GM19467 (cell line): Measurements from ENCODE around the gene NPY1R.

Experiments
- ATAC-seq: cut with Tn5 transposase; IDR thresholded peaks from one replicate; pipeline ENCODE4 v1.9.1; 2021; ENCODE audit warnings: mild to moderate bottlenecking, moderate library complexity; ENCODE audit not compliant: unreplicated experiment

NPY1R gene

DNA sequence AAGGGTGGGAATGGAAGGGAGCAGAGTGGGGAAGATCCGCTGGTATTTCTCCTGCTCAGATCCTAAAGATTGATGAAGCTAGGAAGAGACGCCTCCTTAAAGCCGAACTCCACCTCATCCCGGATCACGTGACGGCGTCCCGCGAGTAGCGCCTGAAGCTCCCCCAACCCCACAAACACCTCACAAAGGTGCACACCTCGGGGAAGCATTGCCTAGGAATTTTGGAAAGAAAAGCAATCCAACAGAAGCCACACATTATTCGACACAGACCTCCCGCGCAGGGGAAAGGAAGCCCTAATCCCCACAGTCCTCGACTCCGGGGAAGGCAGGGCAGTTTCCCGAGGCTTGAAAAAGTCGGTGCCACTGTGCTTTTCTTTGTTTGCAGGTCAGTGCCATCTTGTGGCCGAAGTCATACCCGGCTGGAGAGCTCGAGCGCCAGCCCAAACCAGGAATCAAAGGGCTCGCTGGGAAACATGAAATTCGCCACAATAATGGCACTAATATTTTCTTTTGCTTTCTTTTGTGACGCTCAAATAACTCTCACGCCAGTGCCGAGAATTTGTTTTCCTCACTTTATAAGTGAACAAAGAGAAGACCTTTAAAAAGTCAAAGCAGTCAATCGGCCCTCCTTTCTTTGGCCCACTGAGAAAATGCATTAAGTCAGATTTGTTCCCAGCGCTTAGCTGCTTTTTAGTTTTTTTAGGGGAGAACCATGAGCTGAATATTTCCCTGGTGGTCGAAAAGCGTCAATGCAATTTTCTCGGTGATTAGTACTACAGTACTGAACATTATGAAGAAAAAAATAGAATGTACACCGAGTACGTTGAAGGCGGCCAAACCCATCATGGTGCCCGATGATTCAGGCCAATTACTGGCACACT, at the start of gene NPY1R:
TSS of gene NPY1R (minus strand) at position 71 of the 881 bp plus-strand sequence. CDS start 6,042 bp downstream, outside the sequence.
- ATAC-seq = peak; percentile 84

DNA sequence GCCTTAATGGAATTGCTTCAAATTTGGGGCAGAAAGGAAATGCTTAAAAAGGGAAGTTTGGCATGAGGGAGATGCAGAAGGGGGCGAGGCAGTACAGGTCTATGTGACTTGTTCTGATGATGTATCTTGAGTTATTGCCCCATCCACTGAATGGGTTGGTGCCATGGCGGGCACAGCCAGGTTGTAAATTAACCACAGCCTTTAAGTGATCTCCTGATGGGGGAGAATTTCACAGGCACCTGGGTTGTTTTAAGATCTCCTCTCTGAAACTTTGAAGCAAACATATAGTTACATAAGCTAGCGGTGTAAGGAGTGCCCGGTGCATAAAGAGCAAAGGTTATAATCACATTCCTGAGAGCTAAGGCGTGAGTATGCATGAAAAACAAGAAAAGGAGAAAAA, 48.3 kb upstream of the NPY1R start:
- ATAC-seq = no peak

DNA sequence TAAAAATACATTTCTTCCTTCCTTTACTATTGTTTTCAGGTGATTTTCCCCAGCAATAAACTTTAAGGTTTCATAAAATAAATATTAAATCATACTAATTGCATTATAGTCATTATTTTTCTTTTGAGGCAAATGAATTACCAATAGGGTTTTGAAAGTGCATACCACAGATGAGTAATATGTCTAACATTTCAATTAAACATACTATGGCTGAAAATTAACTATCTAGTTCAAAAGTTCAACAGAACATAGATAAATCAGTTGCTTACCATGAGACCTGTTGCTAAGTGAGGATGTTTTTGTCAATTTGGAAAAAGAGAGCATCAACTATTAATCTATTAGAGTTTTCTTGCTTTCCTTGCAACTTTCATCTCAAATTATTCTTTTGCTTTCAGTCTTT, 46.3 kb upstream of the NPY1R start:
- no peak for ATAC-seq

DNA sequence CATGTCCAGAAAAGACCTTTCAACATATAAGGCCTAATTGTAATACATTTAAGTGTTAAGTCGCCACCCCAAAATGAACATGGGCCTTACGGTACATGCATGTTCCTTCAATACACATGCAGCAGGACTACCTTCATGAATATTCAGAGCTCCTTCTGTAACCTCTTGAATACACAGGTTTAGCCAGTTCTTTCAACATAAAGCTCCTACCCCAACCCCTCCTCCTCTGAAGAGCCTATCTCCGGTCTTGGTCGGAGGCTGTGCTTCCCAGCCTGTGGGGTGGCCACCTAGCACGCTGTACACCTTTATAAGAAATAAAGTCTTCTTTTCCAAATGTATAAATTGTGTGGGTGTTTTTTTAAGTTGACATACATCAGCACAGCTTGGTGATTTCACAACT, 39.6 kb upstream of the NPY1R start:
- ATAC-seq = no peak

DNA sequence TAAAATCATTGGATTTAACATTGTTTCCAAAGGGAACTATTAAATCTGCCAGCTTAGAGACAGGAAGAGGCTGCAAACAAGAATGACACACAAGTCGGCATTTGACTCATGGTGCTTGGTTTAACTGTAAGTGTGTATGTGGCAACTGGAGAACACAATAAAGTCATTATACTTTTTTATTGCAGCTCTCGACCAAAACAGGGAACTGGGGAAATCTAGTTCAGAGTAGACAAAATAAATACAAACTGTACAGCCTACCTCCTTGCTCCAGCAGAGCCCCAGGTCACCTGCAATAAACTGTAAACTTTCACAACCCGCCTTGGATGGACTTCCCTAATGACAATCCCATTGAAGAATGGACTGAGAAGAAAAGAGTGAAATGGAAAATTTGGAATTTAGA, 35.3 kb upstream of the NPY1R start:
- no peak for ATAC-seq

DNA sequence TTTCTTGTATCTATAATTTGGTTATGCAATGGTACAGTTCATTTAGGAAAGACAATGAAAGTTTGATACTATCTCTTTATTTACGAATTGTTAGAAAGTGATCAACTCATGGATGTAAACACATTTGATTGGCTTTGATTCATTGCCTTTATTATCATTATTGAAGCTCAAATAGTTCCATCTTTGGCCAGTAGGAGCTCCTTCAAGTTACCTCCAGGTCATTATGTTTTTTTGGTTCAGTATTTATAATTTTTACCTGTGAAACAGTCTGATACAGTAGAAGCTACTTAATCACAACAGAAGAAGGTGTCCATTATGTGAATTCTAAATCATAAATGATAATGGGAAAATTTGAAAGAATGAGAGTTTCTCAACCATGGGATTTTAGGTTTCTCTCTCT, 23.7 kb upstream of the NPY1R start:
- no peak for ATAC-seq

DNA sequence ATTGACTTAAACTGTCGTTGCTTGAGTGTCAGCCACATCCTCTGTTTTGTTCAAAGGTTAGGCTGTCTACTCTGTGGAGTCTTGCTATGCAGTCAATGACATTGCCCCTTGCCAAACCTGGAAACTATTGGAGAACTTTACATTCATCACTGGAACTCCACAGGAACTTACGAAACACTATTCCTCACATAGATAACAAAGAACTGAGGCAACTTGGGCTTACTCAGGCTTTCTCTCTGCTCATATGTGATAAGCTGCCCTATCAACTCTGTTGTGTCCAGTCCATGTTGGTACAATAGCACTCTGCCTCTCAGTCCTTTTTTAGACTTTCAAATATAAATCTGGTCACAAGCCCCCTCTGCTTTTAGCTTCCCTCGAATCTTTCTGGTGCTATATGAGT, 20.7 kb upstream of the NPY1R start:
- ATAC-seq = no peak

DNA sequence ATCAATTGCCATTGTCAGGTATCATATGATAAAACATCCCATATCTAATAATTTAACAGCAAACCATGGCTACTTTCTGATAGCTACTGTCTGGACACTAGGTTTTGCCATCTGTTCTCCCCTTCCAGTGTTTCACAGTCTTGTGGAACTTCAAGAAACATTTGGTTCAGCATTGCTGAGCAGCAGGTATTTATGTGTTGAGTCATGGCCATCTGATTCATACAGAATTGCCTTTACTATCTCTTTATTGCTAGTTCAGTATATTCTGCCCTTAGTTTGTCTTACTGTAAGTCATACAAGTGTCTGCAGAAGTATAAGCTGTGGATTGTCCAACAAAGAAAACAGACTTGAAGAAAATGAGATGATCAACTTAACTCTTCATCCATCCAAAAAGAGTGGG, 18.3 kb upstream of the NPY1R start:
- ATAC-seq = no peak

DNA sequence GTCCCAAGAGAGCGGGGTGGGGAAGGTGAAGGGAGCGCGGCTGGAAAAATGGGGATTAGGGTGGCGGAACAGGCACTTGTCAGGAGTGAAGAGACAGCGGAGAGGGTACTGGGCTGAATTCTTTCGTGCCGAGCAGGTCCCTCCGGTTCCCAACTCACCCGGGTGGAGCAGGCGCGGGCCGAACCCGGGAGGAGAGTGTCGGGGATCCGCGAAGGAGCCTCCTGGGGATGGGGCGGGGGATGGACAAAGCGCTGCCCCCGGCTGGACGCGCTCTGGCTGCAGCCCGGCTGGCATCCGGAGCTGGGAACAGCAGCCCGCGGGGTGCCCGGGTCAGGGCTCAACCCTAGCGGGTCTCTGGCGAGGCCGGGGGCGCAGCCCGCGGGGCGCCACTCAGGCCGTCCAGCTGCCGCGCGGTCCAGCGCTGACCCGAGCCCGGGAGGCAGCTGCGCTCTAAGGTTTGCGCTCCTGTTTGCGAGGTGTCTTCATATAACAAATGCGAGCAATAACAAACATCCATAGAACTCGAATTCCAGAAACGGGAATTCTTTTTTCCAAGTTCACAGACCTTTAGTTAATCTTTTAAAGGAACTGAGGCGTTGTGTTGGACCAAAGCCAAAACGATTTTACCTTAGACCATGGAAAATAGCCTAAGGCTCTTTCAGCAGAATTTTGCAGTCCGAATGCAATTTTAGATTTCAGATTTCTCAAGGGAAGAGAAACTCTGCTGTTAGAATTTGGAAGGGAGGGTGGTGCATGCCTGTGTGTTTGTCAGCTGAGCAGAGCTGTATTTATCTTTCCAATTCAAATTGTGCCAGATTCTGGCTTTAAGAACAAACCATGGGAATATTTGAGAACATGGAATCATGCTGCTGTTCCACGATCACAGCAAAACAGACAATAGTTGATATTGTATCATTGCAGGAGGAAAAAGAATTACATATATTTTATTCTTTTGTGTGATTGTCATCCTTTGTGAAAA, 12.0 kb upstream of the NPY1R start:
- no peak for ATAC-seq

DNA sequence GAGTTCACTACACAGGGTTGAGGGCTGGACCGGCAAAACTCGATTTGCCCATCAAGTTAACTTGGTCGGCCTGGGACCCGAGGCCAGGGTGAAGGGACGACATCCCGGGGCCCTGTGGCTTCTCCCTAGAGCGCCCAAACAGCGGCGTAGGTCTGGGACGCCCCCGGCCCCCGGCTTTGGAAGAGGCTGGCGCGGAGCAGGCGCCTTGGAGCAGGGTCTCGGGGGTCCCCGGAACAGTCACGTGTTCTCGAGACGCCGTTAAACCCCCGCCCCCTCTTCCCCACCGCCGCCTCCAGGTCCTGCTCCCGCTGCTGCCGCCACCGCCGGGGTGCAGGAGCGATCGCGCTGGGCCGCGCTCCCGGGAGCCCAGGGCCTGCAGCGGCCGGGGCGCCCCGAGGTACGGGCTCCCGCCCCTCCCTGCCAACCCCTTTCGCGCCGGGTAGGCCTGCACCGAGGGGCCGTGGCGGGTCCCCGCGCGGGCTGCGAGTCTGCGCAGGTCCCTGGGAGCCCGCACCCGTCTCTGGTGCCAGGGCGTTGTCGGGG, 11.3 kb upstream of the NPY1R start, which contains the start of gene NPY5R:
TSS of gene NPY5R (plus strand) at position 289 of the 543 bp plus-strand sequence. CDS start 6,382 bp downstream, outside the sequence.
- no peak for ATAC-seq

DNA sequence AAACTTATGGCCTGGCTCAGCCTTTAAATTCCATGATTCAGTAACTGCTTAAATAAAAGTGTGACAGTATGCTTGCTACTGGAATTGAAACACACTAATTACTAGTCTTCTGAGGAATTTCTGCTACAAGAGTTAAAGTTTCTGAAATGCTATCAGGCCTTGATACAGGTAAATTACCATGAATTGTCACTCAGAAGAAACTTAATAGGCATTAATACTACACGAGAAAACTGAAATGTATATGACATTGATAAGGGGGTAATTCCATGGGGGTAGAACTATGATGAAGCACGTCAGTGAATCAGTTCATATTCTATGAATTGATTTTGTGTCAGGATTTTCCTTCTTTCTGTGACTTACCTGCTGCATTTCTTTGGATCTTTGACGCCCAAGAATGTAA, 3.0 kb upstream of the NPY1R start:
- ATAC-seq = no peak

DNA sequence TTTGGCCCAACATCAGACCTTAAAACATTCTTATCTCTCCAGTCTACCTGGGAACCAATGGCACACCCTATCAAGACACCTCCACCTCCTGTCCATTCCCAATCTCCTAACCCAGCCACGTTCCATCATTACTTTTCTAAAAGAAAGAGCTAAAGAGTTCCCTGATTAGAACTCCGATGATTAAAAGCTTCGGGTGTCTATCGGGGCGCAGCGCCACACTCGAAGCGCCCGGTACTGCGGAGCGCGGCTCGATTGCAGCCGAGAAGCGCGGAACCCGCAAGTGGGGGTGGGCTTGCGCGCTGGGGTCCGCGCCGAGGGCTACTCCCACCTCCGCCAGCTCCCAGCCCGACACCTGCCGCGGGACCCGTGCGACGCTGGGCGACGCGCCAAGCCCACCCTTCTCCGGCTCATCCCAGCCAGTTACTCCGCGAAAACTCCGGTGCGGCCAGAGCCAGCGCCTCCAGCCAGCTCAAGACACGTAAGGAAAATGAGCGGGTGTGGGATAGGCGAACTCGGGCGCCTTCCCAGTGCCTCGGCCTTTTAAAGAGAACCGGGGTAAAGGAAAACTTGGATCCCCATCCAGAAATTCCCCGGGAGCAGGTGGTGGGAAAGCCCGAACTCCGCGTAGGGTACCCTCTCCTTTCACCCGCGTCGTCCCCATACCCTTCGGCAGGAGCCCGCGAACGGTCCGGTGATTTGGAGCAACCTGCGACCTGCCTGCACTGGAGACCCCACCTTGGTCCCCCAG, 593 bp downstream of the NPY1R start:
- ATAC-seq = no peak

DNA sequence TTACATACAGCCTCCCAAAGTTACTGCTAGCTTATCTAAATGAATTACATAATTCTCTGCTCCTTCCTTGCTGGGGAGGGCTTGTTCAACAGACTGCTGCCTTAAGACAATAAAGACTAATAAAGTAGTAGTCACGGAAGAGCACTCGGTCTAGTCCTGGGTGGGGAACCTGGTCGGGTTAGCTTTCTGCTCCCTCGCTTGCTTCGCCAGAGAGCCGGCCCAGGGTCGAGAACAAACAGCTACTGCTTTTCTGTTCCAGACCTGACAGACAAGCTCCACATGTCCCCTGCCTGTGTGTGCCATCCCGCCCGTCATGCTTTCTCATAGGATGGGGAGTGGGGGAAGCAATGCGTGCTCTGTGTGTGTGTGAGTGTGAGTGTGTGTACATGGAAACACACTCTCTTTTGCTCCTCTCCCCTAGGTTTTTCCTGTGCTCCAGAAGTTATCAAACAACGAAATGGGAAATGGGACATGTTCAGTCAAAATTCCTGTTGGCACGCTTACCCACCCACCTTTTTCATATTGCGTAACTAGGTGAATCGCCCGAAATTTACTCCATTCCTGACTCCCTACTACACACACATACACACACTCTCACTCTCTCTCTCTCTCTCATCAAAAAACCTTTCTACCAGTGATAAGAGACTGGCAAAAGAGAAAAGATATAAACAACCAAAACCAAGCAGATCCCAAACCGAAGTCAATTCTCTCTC, 1.3 kb downstream of the NPY1R start:
- ATAC-seq = no peak

DNA sequence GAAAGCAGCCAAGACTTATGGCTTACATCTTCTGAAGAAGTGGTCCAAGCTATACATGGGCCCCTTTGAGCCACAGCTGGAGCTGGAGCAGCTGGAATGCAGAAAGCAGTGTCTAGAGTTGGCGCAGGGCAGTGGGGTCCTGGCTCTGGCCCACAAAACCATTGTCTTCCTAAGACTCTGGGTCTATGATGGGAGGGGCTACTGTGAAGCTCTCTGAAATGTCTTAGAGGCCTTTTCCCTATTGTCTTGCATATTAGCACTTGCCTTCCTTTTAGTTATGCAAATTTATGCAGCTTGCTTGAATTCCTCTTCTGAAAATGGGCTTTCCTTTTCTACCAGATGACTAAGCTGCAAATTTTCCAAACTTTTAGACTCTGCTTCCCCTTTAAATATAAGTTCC, 15.3 kb downstream of the NPY1R start:
- no peak for ATAC-seq

DNA sequence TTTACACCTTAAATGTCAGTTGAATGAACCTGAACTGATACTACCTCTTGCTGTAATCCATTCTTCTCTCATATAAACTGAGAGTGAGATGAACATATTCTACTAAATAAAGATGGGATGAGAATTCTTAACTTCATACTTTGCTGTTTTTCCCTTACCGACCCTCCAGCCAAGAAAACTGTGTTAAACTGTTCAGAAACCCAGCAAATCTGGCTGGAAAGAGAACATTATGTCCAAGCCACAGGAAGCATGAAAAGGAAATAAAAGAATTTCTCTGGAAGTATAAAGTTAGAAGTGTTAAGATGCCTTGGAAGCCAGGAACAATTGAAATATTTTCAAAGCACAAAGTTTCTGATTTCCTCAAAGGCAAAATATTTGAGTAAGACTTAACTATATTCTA, 22.9 kb downstream of the NPY1R start:
- ATAC-seq = no peak

DNA sequence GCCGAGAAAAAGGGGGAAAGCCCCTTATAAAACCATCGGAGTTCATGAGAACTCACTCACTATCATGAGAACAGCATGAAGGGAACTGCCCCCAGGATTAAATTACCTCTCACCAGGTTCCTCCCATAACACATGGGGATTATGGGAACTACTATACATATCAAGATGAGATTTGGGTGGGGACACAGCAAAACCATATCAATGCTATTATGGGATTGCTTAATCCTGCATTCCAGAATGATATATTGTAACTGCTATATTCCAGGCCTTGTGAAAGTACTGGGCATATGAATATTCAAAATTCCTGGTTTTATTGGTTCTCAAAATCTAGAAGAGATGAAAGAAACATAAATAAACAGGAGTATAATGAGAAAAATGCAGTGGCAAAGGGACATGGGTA, 29.3 kb downstream of the NPY1R start:
- ATAC-seq = no peak

DNA sequence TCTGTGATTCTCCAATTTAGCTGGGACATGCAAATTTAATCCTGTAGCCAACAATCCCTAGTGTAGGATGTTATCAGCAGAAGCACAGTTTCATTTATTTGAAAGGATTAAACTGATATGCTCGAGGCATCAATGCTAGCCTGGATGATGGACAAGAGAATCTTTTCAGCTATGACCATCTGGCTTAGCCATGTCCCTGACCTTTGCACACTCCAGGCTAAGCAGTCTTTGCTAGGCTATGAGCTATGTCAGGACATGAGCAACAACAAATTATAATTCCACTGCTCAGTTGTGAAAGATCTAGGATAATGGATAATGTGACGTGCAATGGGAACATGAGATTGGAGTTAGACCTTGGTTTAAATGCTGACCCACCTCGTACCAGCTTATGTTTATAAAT, 32.0 kb downstream of the NPY1R start:
- ATAC-seq = no peak

DNA sequence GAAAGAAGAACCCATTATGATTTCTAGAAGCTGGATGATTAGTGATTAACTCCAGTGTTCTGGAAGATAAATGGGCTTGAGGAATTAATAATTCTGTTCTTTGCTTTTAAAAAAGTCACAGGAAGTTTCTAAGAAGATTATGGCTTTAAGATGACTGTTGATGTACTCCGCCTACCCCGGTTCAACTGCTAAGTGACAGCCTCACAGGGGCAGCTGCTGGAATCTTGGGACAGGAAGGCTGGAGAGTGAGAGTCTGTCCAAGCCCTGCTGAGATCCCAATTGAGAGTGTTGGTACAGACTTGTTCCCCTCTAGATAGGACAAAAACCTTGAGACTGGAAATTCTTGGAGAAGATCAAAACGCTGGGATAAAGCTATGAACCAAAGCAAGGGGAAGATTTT, 37.3 kb downstream of the NPY1R start:
- no peak for ATAC-seq

DNA sequence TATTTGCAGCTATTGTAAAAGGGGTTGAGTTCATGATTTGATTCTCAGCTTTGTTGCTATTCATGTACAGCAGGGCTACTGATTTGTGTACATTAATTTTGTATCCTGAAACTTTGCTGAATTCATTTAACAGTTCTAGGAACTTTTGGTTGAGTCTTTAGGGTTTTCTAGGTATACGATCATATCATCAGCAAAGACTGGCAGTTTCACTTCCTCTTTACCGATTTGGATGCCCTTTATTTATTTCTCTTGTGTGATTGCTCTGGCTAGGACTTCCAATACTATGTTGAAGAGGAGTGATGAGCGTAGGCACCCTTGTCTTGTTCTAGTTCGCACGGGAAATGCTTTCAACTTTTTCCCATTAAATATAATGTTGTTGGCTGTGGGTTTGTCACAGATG, 48.1 kb downstream of the NPY1R start:
- ATAC-seq = no peak
